Left lobe of liver (tissue), 2 donors: ENCODE results near the gene DDX41. TPM values are rescaled to one million over a fixed set of nuclear protein-coding genes. Genes with fewer than 3 reads are reported as not detected.

ENCODE experiments used
- ATAC-seq: fragments of 200-7000 bp; cut with Tn5 transposase; one replicate; pipeline ENCODE4 v1.9.1; 2020; ENCODE audit warnings: mild to moderate bottlenecking, moderate library complexity
- DNase-seq: peaks from one replicate; pipeline ENCODE4 v3.0.0-alpha.2; 2020; ENCODE audit warnings: low spot score
- total RNA-seq: library from RNA; stranded (reverse); gene quantifications from one replicate; pipeline ENCODE4 v1.2.1, GENCODE V29; 2021
- donor health status: DM: no; HTN: no; CAD: no; lungs with moderate emphysema.
- donor health status: DM: no; HTN: yes; CAD: no.

DDX41 gene
- total RNA-seq, 1 donor from 2014 or later, result 43.2 TPM

- DNase-seq (no peak), ATAC-seq (no peak)
Measured at GRCh38 chr5:177514541-177514940, 2.2 kb downstream of the DDX41 start.

DNA sequence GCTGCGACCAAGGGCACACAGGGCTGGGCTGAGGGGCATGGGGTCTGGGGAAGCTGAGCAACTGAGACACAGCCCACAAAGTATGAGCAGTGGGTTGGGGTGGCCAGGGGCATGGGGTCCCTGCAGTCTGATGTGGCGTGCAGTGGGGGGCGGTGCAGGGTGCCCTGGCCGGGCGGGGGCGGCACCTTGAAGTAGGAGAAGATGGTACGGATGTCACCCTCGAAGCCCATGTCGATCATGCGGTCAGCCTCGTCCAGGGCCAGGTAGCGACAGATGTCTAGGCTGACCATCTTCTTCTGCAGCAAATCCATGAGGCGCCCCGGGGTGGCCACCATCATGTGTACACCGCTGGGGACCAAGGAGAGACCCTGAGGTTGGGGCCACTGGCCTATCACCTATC lies 3.3 kb downstream of the DDX41 start:
- ATAC-seq (no peak), DNase-seq (no peak)

DNA sequence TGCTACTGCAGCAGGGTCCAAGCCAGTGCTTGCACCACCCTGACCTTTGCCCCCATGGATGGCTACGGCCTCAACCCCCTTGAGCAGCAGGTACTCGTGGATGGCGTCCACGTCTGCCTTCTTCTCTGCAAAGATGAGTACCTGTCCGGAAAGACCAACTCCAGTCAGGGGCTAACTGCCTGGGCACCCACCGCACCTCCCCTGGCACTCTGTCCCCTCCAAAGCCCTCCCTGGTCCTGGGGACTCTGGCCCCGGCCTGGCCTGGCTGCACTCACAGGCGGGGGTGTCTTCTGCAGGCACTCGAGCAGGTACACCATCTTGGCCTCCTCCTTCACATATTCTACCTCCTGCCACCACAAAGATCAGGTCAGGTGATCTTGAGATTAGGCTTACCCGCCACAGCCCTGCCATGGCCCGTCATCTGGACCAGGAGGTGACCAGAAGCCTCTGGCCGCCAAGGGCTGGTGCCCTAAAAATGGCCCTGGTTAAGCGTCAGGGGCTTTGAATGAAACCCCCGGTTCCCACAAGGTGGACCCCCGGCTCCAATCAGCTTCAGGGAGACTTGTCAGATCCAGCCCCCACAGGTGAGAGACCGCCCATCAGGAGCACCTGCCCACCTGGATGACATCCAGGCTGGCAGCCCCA lies 3.9 kb downstream of the DDX41 start:
- no peak for DNase-seq

GRCh38 chr5:177511796-177512675 lies 4.7 kb downstream of the DDX41 start:
- no peak for ATAC-seq
- no peak for DNase-seq

More for the DNA sequence above, 3.9 kb downstream of the DDX41 start:
- no peak for ATAC-seq

DNA sequence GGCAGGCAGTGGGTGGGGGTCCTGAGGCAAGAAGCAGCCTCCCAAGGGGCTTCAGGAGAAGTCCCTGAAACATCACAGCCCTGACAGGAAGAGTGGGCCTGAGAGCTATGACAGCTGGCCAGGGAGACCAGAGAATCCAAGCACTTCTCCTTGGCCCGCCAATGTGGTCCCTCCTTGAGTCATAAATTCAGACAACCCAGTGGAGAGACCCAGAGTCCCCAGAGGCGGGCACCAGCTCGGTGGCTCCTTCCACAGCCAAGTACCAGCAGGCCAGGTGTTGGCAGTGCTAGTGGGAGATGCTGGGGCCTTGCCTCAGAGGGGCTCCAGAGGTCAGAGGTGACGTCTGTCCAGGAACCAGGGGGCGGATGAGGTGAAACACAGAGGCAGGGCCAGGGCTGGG lies 5.6 kb downstream of the DDX41 start:
- ATAC-seq (no peak), DNase-seq (no peak)

DNA sequence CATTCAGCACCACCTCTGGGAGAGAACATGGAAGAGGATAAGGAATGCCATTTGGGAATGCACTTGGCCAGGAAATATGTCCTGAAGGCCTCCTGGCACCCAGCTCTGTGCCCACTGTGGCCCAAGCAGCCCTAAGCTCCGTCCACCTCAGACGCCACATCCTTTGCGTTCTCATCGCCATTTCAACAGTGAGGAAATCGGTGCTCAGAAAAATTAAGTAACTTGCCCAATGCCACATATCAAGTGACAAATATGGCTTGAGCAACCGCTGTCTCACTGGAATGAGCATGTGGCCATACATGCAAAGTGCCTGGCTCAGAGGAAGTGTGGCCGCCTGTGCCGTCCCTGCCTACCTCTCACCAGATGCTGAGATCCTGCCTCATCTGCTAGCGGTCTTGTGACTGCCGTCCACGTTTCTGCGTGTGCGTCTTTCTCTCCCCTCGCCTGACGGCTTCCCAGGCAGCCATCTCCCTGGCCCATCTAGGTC lies 6.2 kb downstream of the DDX41 start:
- DNase-seq (no peak), ATAC-seq (no peak)

DNA sequence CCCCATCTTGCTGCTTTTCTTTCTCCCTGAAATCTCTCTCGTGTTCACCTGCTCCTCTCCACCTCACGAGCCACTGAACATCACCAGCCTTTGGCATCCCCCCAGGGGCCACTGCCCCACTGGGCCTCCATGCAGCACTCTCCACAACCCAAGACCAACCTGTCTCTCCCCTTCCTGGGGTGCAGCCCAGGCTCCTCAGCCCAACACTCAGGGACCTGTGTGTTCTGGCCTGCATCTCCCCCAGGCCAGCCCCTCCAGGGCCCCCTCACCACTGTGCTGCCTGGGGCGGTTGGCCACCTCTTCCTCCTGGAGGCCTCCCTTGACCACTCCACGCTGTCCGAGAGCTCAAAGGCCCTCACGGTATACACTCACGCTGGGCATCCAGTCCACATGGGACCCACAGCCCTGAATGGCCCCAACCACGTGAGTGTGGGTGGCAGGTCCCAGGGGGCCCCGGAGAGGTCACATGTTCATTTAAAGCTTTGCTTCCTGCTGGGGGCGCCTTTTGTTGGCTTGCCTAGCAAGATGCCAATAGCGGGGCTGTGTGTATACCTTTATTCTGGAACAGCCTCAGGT lies 6.7 kb downstream of the DDX41 start:
- DNase-seq, result no peak
- ATAC-seq, result no peak

GRCh38 chr5:177509381-177509951 lies 7.3 kb downstream of the DDX41 start, which contains the start of gene DOK3:
DOK3 (minus strand) TSS chr5:177509826; CDS start chr5:177509540, 286 bp downstream.
- ATAC-seq, result peak; percentile 45
- DNase-seq, result peak; percentile 58

DNA sequence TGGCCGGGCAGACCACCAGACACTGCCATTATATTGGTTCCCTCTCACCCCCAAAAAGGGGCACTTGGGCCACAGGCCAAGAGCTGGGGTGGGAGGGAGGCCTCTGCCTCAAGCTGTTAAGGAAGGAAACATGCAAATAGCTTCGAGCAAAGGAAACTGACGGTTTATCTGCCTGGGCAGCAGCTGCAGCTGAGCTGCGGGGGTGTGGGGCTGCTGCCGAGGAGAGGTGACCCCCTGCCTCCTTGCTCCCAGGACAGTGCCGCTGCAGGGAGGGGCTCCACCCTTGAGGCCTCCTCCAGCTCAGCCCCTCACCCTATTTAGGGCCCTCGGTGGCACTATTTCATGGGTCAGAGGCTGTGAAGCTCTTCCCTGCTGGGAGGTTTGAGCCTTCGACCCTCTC lies 7.9 kb downstream of the DDX41 start:
- no peak for ATAC-seq
- no peak for DNase-seq

DNA sequence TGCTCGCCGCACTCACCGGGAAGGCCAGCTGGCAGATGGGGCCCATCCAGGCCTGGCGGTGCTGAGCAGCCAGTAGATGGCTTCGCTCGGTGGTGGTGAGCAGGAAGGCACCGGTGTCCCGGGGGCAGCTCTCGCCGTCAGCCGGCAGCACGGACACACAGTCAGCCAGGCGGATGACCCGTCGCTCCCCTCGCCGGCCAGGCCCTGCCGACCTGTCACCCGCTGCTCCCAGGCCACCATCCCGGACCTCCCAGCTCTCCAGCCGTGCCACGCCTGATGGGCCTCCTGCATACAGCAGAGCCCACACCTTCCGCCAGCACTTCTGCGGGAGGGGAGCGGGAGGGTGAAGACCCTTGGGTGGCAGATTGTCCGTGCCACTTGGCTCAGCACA lies 8.5 kb downstream of the DDX41 start:
- DNase-seq (no peak), ATAC-seq (peak; percentile 8)

DNA sequence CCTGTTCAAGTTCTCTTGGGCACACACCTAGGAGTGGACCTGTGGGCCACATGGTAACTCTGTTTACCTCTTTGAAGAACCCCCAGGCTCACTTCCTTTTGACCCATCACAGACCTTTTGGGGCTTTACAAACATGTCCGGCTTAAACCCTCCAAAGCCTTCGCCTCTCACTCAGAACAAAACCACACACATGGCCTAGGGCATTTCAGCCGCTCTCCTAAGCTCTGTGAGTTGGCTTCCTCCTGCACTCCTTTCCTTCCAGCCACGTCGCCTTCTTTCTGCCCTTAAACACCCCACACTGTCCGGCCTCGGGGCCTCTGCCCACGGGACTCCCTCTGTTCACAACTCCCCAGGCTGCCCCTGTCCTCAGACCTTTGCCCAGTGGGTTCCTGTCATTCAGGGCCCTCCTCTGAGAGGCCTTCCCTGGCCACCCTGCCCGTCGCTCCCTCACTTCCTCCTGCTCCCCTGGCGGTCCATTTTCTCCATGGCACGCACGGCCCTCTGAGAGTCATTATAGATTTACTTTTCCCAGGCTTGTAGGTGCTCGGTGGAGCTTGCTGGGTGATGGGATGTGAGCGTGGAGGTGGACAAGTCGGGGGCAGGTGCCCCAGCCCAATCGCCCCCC lies 9.1 kb downstream of the DDX41 start:
- DNase-seq, result no peak
- ATAC-seq, result peak; percentile 13

GRCh38 chr5:177507165-177507564 lies 9.6 kb downstream of the DDX41 start:
- no peak for DNase-seq
- ATAC-seq, result no peak

DNA sequence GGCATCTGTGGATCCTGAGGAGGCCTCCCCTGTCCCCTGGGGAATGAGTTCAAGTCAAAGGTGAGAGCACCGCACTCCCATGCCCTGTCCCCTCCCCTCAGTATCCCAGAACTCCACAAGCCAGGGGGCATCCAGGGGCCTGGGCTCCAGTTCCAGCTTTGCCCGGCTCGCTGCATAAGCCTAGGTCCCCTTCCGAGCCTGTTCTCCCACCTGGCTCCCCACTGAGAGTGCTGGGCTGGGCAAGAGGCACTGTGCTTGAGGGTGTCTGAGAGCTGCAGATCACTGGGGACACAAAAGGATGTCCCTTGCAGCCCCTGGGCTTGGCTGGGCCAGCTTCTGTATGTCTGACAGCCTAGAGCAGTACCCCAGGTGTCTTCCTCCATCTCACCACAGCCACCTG lies 11.7 kb downstream of the DDX41 start:
- ATAC-seq (no peak), DNase-seq (no peak)

- DNase-seq (no peak), ATAC-seq (no peak)
Measured at GRCh38 chr5:177504086-177505056, 12.4 kb downstream of the DDX41 start.

DNA sequence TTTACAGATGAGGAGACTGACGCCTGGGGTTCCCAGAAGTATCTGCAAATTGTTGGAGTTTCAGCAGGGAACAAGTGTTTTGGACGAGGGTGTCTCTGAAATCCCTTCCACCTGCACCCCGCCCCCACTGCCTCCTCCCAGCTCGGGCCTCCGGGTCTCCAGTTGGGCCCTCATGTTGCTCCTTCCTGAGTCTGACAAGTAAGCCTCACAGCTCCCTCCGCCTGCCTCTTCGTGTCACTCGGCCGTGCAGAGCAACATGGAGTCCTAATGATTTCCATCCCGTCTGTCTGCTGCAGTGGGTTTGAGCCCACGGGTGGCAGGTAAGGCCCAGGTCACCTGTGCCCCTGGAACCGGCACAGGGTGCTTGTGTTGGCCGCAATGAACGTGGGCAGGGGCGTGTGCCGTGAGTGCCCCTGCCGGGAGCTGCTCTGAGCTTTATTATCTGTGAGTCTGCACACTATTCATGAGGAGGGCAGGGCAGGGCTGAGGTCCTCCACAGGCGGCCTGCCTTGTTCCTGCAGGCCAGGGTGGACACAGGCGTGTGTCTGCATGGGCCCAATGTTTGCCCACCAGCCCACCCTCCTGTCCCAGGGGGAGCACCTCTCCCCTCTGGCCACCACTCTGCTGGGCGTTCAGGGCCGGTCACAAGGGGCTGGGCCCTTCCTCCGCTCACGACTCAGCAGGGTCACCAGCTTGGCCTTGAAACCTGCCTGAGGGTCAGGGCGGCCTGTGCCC lies 13.2 kb downstream of the DDX41 start:
- DNase-seq (no peak), ATAC-seq (no peak)

GRCh38 chr5:177502886-177503285 lies 13.9 kb downstream of the DDX41 start:
- no peak for DNase-seq
- no peak for ATAC-seq

GRCh38 chr5:177501874-177502678 lies 14.7 kb downstream of the DDX41 start:
- no peak for ATAC-seq
- no peak for DNase-seq
